ENCODE results near the gene INHBE.

The INHBE gene

DNA sequence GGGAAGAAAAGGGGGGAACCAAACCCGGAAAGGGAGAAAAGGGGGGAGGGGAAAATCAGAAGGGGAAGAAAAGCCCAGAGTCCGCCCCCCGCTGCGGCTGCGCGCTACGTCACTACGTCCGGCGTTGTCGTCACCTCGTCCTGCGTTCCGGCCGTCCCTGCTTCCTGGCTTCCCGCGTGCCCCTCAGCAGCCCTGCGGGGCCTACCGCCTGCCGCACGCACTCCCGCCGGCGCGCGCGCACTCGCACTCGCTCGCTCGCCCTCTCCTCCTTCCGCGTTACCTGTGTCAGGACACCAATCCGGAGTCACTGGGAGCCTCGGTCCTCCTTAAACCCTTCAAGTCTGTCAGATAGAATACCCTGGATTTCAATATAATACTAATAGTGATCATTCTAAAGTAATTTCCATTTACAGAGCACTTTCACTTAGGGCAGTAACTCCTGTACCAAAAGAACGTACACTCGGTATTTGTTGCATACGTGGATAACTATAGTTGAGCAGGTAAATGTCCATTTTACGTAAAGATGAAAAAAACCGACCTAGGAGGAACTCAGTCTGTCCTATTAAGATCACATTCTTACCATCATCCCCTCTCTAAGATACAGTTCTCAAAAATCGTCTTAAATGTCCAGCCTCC lies 24.1 kb upstream of the INHBE start, which contains the start of gene R3HDM2:
R3HDM2 (minus strand) TSS at position 113 of the 636 bp plus-strand sequence. CDS start 120,615 bp downstream, outside the sequence.
- peak within 1 kb of the TSS; percentile 86 for H4K91ac ChIP-seq (ENCODE audit: low read depth, low read length)
- H3K4ac ChIP-seq (ENCODE audit: low read depth, low read length), result peak within 1 kb of the TSS; percentile 64
- peak within 1 kb of the TSS; percentile 80 for H3K4me3 ChIP-seq (ENCODE audit: low read depth, low read length)
- H2BK120ac ChIP-seq (ENCODE audit: insufficient read depth, low read length, poor library complexity), result no peak within 1 kb of the TSS
- no peaks in the 10 kb centered on the region for H3K36me3 ChIP-seq (ENCODE audit: control insufficient read depth in 1 of 2, insufficient read depth in 2 of 2, low read length in 2 of 2)
- no peaks in the 10 kb centered on the region for H3K9me3 ChIP-seq (ENCODE audit: insufficient read depth, low read depth, low read length)
- H2BK12ac ChIP-seq (ENCODE audit: low read length), result no peak within 1 kb of the TSS
- DNase-seq, result peak; percentile 96 to 97
- WGBS (ENCODE audit: extremely low coverage, insufficient coverage, insufficient read length), result no CpG with 5 or more reads among the region's 41 CpGs
- H3K79me2 ChIP-seq (ENCODE audit: control insufficient read depth, insufficient read depth, low read length, poor library complexity), result peaks cover 2% of the 10 kb centered on the region
- peaks cover 8% of the 10 kb centered on the region for H3K79me1 ChIP-seq (ENCODE audit: low read length)
- H3K14ac ChIP-seq (ENCODE audit: low read length), result peak within 1 kb of the TSS; percentile 65
- H3K18ac ChIP-seq (ENCODE audit: low read length), result peak within 1 kb of the TSS; percentile 61
- H4K12ac ChIP-seq (ENCODE audit: low read depth, low read length), result peak within 1 kb of the TSS; percentile 34
- peak within 1 kb of the TSS; percentile 96 for H3K4me2 ChIP-seq (ENCODE audit: low read length)
- H3K4me1 ChIP-seq (ENCODE audit: control insufficient read depth in 1 of 2, insufficient read depth in 2 of 2, low read length in 2 of 2), result peaks cover 0 to 2% of the 10 kb centered on the region in 2 experiments
- H3K23ac ChIP-seq (ENCODE audit: low read length), result peak within 1 kb of the TSS; percentile 76
- H3K27me3 ChIP-seq (ENCODE audit: insufficient read depth, low read length), result no peaks in the 10 kb centered on the region
- peak within 1 kb of the TSS; percentile 73 for H2BK5ac ChIP-seq (ENCODE audit: low read depth, low read length, poor library complexity)
- H3K27ac ChIP-seq (ENCODE audit: low read depth, low read length), result peak within 1 kb of the TSS; percentile 81
- H3K9ac ChIP-seq (ENCODE audit: low read length), result peak within 1 kb of the TSS; percentile 87
- H2AFZ ChIP-seq (ENCODE audit: insufficient read depth, low read length, poor library complexity), result peak within 1 kb of the TSS; percentile 45
- peak within 1 kb of the TSS; percentile 88 for H4K8ac ChIP-seq (ENCODE audit: low read depth, low read length)
- no peak within 1 kb of the TSS for H2AK5ac ChIP-seq (ENCODE audit: low read length)

- Histone ChIP-seq H3K4me1 (ENCODE audit: control insufficient read depth in 1 of 2, insufficient read depth in 2 of 2, low read length in 2 of 2) (peaks cover 0 to 2% of the 10 kb centered on the region in 2 experiments), H4K91ac (ENCODE audit: low read depth, low read length) (no peak overlapping the region)
Observed at GRCh38 chr12:57431654-57432188, 23.4 kb upstream of the INHBE start.

DNA sequence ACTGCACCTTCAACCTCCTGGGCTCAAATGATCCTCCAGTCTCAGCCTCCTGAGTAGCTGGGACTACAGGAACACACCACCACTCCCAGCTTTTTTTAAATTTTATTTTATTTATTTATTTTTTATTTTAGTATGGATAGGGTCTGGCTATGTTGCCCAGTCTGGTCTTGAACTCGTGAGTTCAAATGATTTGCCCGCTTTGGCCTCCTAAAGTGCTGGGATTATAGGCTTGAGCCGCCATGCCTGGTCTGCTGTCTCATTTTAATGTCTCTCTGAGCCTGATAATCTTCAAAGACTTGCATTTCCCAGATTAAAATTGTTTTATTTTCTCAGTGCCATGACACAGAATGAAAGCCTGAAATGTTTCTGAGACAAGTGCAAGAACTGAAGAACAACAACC lies 21.7 kb upstream of the INHBE start:
- no peak overlapping the region for H3K18ac ChIP-seq (ENCODE audit: low read length)

More at GRCh38 chr12:57431654-57432188, 23.4 kb upstream of the INHBE start:
- no peaks in the 10 kb centered on the region for H3K9me3 ChIP-seq (ENCODE audit: insufficient read depth, low read depth, low read length)
- H3K4ac ChIP-seq (ENCODE audit: low read depth, low read length), result no peak overlapping the region
- H3K9ac ChIP-seq (ENCODE audit: low read length), result no peak overlapping the region
- no peaks in the 10 kb centered on the region for H3K27me3 ChIP-seq (ENCODE audit: insufficient read depth, low read length)
- no peak overlapping the region for H2BK5ac ChIP-seq (ENCODE audit: low read depth, low read length, poor library complexity)
- no peak overlapping the region for H3K14ac ChIP-seq (ENCODE audit: low read length)
- no peak overlapping the region for H3K27ac ChIP-seq (ENCODE audit: low read depth, low read length)
- H3K79me1 ChIP-seq (ENCODE audit: low read length), result peaks cover 8% of the 10 kb centered on the region
- no peak overlapping the region for H3K4me2 ChIP-seq (ENCODE audit: low read length)
- H2BK12ac ChIP-seq (ENCODE audit: low read length), result no peak overlapping the region
- H3K79me2 ChIP-seq (ENCODE audit: control insufficient read depth, insufficient read depth, low read length, poor library complexity), result peaks cover 2% of the 10 kb centered on the region
- no peak overlapping the region for H4K8ac ChIP-seq (ENCODE audit: low read depth, low read length)
- no peak overlapping the region for H3K18ac ChIP-seq (ENCODE audit: low read length)
- no peak for DNase-seq
- H3K23ac ChIP-seq (ENCODE audit: low read length), result no peak overlapping the region
- WGBS (ENCODE audit: extremely low coverage, insufficient coverage, insufficient read length), result no CpG with 5 or more reads among the region's 11 CpGs
- no peak overlapping the region for H2AK5ac ChIP-seq (ENCODE audit: low read length)
- H2BK120ac ChIP-seq (ENCODE audit: insufficient read depth, low read length, poor library complexity), result no peak overlapping the region
- no peak overlapping the region for H4K12ac ChIP-seq (ENCODE audit: low read depth, low read length)
- no peak overlapping the region for H3K4me3 ChIP-seq (ENCODE audit: low read depth, low read length)
- no peak overlapping the region for H2AFZ ChIP-seq (ENCODE audit: insufficient read depth, low read length, poor library complexity)
- no peaks in the 10 kb centered on the region for H3K36me3 ChIP-seq (ENCODE audit: control insufficient read depth in 1 of 2, insufficient read depth in 2 of 2, low read length in 2 of 2)

DNA sequence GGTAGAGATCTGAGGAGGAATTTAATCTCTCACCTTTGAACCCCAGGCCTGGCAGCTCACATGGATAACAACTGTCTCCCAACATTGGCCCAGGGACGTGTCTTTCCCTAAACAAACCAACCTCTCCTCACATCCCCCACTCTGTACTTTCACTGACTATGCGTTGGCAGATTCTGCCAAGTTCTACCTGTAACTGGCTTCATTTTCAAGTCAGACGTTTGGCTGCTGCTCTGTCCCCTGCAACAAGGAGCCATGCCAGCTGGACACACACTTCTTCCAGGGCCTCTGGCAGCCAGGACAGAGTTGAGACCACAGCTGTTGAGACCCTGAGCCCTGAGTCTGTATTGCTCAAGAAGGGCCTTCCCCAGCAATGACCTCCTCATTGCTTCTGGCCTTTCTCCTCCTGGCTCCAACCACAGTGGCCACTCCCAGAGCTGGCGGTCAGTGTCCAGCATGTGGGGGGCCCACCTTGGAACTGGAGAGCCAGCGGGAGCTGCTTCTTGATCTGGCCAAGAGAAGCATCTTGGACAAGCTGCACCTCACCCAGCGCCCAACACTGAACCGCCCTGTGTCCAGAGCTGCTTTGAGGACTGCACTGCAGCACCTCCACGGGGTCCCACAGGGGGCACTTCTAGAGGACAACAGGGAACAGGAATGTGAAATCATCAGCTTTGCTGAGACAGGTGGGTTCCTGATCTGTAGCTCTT lies 20.4 kb upstream of the INHBE start, which contains the start of gene INHBC:
INHBC (plus strand) TSS at position 268 of the 707 bp plus-strand sequence; CDS start at position 371, 103 bp downstream.
- no peak within 1 kb of the TSS for H4K12ac ChIP-seq (ENCODE audit: low read depth, low read length)
- no peak within 1 kb of the TSS for H3K27ac ChIP-seq (ENCODE audit: low read depth, low read length)
- H3K14ac ChIP-seq (ENCODE audit: low read length), result no peak within 1 kb of the TSS
- no peaks in the 10 kb centered on the region for H3K36me3 ChIP-seq (ENCODE audit: control insufficient read depth in 1 of 2, insufficient read depth in 2 of 2, low read length in 2 of 2)
- no peaks in the 10 kb centered on the region for H3K9me3 ChIP-seq (ENCODE audit: insufficient read depth, low read depth, low read length)
- no peaks in the 10 kb centered on the region for H3K79me2 ChIP-seq (ENCODE audit: control insufficient read depth, insufficient read depth, low read length, poor library complexity)
- H2BK120ac ChIP-seq (ENCODE audit: insufficient read depth, low read length, poor library complexity), result no peak within 1 kb of the TSS
- no peak within 1 kb of the TSS for H2AFZ ChIP-seq (ENCODE audit: insufficient read depth, low read length, poor library complexity)
- H3K4me1 ChIP-seq (ENCODE audit: control insufficient read depth in 1 of 2, insufficient read depth in 2 of 2, low read length in 2 of 2), result no peaks in the 10 kb centered on the region
- no peak within 1 kb of the TSS for H3K18ac ChIP-seq (ENCODE audit: low read length)
- no peak within 1 kb of the TSS for H4K8ac ChIP-seq (ENCODE audit: low read depth, low read length)
- H2BK5ac ChIP-seq (ENCODE audit: low read depth, low read length, poor library complexity), result no peak within 1 kb of the TSS
- peaks cover 8% of the 10 kb centered on the region for H3K79me1 ChIP-seq (ENCODE audit: low read length)
- no peak within 1 kb of the TSS for H3K4ac ChIP-seq (ENCODE audit: low read depth, low read length)
- H3K9ac ChIP-seq (ENCODE audit: low read length), result no peak within 1 kb of the TSS
- H2AK5ac ChIP-seq (ENCODE audit: low read length), result no peak within 1 kb of the TSS
- H2BK12ac ChIP-seq (ENCODE audit: low read length), result no peak within 1 kb of the TSS
- H3K23ac ChIP-seq (ENCODE audit: low read length), result no peak within 1 kb of the TSS
- H3K4me2 ChIP-seq (ENCODE audit: low read length), result no peak within 1 kb of the TSS
- no peaks in the 10 kb centered on the region for H3K27me3 ChIP-seq (ENCODE audit: insufficient read depth, low read length)
- H3K4me3 ChIP-seq (ENCODE audit: low read depth, low read length), result no peak within 1 kb of the TSS
- no CpG with 5 or more reads among the region's 8 CpGs for WGBS (ENCODE audit: extremely low coverage, insufficient coverage, insufficient read length)
- no peak for DNase-seq
- H4K91ac ChIP-seq (ENCODE audit: low read depth, low read length), result no peak within 1 kb of the TSS

More for the DNA sequence above, 21.7 kb upstream of the INHBE start:
- Histone ChIP-seq H4K8ac (ENCODE audit: low read depth, low read length) (no peak overlapping the region), H3K27ac (ENCODE audit: low read depth, low read length) (no peak overlapping the region), H3K4me3 (ENCODE audit: low read depth, low read length) (no peak overlapping the region), H2AFZ (ENCODE audit: insufficient read depth, low read length, poor library complexity) (no peak overlapping the region), H3K4me1 (ENCODE audit: control insufficient read depth in 1 of 2, insufficient read depth in 2 of 2, low read length in 2 of 2) (peaks cover 0 to 2% of the 10 kb centered on the region in 2 experiments), H3K14ac (ENCODE audit: low read length) (no peak overlapping the region), H2BK12ac (ENCODE audit: low read length) (no peak overlapping the region), H3K9ac (ENCODE audit: low read length) (no peak overlapping the region), H3K9me3 (ENCODE audit: insufficient read depth, low read depth, low read length) (no peaks in the 10 kb centered on the region), H3K4ac (ENCODE audit: low read depth, low read length) (no peak overlapping the region), H3K79me2 (ENCODE audit: control insufficient read depth, insufficient read depth, low read length, poor library complexity) (peaks cover 2% of the 10 kb centered on the region), H3K36me3 (ENCODE audit: control insufficient read depth in 1 of 2, insufficient read depth in 2 of 2, low read length in 2 of 2) (no peaks in the 10 kb centered on the region), H2BK5ac (ENCODE audit: low read depth, low read length, poor library complexity) (no peak overlapping the region), H2BK120ac (ENCODE audit: insufficient read depth, low read length, poor library complexity) (no peak overlapping the region), H2AK5ac (ENCODE audit: low read length) (no peak overlapping the region), H4K91ac (ENCODE audit: low read depth, low read length) (no peak overlapping the region), H3K27me3 (ENCODE audit: insufficient read depth, low read length) (no peaks in the 10 kb centered on the region), H4K12ac (ENCODE audit: low read depth, low read length) (no peak overlapping the region), H3K79me1 (ENCODE audit: low read length) (peaks cover 8% of the 10 kb centered on the region), H3K4me2 (ENCODE audit: low read length) (no peak overlapping the region), H3K23ac (ENCODE audit: low read length) (no peak overlapping the region)
- DNase-seq, result no peak
- no CpG with 5 or more reads among the region's 3 CpGs for WGBS (ENCODE audit: extremely low coverage, insufficient coverage, insufficient read length)

Measured in trophoblast cell (in vitro differentiated cells and primary cell).